GM12801 (cell line): Measurements from ENCODE around the gene LNP1.

Experiments
- TF ChIP-seq, protein P1 (sequence below): IDR thresholded peaks from one replicate; pipeline ENCODE4 v1.5.1; 2011; ENCODE audit warnings: control low read depth; ENCODE audit not compliant: insufficient read length; ENCODE audit errors: extremely low read depth

The LNP1 gene

DNA sequence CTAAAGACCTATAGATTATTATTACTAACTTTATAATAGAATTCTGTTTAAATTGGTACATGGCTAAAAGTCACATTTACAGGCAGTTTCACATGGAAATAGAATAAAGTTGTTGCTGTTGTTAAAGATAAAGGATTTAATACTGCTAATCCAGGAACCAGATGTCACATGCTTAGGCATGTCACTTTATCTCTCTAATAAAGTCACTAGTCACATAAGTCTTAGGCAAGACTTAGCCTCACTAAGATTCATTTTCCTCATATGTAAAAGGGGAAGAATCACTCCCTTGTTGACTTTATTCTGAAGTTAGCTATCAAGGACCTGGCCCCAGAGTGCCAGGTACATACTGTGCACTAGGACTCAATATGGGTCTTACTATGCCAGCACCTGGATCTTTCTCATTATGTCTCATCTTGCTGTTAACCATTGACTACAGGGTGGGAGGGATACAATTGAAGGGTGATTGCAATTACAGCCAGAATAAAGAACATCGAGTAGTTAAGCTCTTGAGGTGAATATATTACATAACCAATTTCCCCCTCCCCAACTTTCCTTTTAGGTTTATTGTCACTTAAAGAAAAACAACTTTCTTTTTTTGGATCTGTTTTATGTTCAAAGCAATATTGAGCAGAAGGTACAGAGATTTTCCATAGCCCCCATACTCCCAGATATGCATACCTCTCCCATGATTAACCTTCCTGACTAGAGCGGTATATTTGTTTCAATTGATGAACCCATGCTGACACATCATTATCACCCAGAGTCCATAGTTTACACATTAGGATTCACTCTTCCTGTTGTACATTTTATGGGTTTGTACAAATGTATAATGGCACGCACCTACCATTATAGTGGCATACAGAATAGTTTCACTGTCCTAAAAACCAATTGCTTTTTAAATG is 36.6 kb downstream of the LNP1 start:
- TF ChIP-seq, protein P1, sequence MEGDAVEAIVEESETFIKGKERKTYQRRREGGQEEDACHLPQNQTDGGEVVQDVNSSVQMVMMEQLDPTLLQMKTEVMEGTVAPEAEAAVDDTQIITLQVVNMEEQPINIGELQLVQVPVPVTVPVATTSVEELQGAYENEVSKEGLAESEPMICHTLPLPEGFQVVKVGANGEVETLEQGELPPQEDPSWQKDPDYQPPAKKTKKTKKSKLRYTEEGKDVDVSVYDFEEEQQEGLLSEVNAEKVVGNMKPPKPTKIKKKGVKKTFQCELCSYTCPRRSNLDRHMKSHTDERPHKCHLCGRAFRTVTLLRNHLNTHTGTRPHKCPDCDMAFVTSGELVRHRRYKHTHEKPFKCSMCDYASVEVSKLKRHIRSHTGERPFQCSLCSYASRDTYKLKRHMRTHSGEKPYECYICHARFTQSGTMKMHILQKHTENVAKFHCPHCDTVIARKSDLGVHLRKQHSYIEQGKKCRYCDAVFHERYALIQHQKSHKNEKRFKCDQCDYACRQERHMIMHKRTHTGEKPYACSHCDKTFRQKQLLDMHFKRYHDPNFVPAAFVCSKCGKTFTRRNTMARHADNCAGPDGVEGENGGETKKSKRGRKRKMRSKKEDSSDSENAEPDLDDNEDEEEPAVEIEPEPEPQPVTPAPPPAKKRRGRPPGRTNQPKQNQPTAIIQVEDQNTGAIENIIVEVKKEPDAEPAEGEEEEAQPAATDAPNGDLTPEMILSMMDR: no peak

DNA sequence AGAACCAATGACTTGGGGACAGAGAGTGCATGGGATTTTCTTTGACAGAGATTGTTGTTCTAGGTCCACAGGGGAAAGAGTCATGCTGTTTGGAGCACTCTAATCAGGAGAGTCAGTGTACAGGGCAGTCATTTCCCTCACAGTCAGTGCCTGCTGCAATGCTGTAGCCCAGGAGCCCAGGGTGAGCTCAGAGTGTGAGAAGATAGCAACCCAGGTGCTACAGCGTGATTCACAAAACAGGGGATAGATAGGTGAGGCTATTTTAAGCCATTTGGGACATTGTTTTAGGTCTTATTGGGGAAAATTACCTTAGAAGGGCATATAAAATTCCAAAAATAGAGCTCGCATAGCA is 37.3 kb downstream of the LNP1 start:
- TF ChIP-seq, protein P1: no peak

DNA sequence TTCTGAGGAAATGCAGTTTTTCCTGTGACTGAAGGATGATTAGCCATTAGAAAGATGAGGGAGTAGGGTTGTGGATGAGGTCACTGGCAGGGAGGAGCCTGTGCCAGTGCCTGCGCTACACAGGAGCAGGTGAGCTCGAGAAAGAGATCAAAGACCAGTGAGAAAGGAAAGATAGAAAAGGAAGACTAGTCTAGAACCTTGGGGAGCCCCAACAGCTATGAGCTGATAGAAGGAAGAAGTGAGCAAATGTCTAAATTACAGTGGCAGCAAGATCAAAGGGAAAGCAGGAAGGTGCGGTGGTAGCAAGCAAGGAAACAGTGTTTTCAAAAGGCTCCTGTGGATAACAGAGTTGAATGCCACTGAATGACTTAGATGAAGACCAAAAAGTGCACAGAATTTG is 39.6 kb downstream of the LNP1 start:
- TF ChIP-seq, protein P1: no peak

DNA sequence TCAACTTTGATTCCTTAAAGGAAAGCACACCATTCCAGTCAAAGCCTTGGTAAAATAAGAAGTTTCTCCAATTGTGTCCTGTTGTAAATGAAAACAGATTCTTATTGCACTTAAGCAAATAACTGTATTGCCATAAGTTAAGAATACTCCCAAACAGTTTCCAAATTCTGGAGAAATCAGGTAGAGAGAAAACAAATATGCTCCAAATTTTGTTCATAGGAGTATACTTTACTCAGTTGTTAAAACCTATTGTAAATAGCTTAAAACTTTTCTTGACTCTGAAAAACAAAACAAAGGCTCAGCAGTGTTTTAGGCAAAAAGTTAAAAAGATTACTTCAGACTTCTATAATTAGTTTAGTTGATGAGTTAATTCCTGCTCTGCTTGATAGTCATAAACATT is 42.4 kb downstream of the LNP1 start:
- TF ChIP-seq, protein P1: no peak

DNA sequence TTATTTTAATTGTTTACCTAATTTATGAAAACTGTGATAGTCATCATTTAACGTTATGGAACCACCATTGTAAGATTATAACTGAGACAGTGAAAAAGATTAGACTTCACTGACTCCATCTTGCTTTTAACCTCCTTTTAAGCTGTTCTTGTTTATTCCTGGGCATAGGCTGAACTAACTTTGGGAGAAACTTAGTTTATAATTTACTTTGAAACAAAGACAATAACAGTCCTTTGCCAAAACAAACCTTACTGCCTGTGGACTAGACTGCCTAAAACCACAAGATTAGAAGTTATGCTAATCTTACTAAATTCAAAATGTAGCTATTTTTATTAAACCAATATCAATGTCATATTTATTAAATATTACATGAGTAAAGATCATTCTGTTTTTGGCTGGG is 46.7 kb downstream of the LNP1 start:
- TF ChIP-seq, protein P1: no peak

DNA sequence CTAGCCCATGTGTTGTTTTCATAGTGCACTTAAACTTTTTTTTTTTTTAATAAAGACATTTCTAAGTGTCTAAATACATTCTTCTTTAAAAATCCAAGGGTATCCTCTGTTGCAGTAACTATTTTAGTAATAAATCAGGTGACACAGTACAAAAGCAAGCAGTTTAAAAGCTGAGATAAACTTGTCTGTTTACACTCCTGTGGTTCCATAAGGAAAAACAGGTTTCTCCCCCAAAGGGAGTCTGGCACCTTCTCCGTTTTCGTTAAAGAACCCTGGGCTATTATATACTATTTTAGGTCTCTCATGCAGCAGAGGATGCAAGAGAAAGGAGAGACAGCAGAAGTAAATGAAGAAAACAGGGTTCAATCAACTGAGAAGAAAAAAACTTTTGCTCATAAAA is 47.9 kb downstream of the LNP1 start:
- TF ChIP-seq, protein P1: no peak

DNA sequence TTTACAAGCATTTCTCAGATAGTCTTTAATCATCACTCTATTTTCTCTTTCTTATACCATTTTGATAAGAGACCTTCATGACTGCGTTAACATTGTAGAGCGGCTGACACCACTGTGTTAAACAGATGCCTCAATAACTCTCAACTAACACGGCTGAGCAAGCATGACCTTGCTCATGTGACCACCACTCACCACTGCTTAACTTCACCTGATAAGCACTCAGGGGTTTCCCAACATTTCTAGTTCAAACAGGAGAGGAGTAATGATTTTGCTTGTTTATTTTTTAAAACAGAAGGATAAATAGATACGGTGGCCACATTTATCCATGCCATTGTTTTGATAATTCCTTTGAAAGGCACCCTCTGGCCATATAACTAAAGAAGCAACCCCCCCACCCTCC is 53.3 kb downstream of the LNP1 start:
- TF ChIP-seq, protein P1: no peak
